ENCODE measurements around the gene FOXP1. TPM values are rescaled to one million over a fixed set of nuclear protein-coding genes. Genes with fewer than 3 reads are reported as not detected.

FOXP1 gene
- polyA plus RNA-seq, 1 donor from 2014 or later: 5.6 TPM

GRCh38 chr3:71002298-71002697 lies 581.2 kb downstream of the FOXP1 start:
- Histone ChIP-seq H3K79me2 (replicated peaks; ENCODE audit: insufficient read depth, low read length) (no peaks in the 10 kb centered on the region), H3K9me2 (ENCODE audit: insufficient read depth, low read length) (no peaks in the 10 kb centered on the region), H3K27me3 (ENCODE audit: insufficient read depth, low read depth, low read length) (no peaks in the 10 kb centered on the region), H2AFZ (ENCODE audit: low read depth, low read length) (no peak overlapping the region), H3F3A (ENCODE audit: insufficient read depth, low read length, poor library complexity, severe bottlenecking) (no peaks in the 10 kb centered on the region), H3K9ac (ENCODE audit: low read length) (no peak overlapping the region), H3K27ac (ENCODE audit: low read length) (no peak overlapping the region), H3K9me3 (ENCODE audit: low read length) (no peaks in the 10 kb centered on the region), H4K20me1 (ENCODE audit: insufficient read depth) (no peaks in the 10 kb centered on the region), H3K4me3 (ENCODE audit: low read length) (no peak overlapping the region), H3K4me2 (ENCODE audit: low read length) (no peak overlapping the region), H3K36me3 (ENCODE audit: insufficient read depth, low read length) (no peaks in the 10 kb centered on the region)
- TF ChIP-seq SMC3 (conservative IDR thresholded peaks at IDR 0.05; ENCODE audit: poor library complexity) (no peak), TAF1 (IDR thresholded peaks at IDR 0.05; ENCODE audit: low read depth) (no peak), CTCF (IDR thresholded peaks at IDR 0.05; ENCODE audit: poor library complexity, severe bottlenecking) (no peak), REST (IDR thresholded peaks at IDR 0.05; ENCODE audit: borderline replicate concordance) (no peak), RAD21 (conservative IDR thresholded peaks at IDR 0.05) (no peak), POLR2AphosphoS5 (IDR thresholded peaks at IDR 0.05) (no peak), EP300 (conservative IDR thresholded peaks at IDR 0.05; ENCODE audit: poor library complexity, severe bottlenecking) (no peak), EZH2 (IDR thresholded peaks at IDR 0.05; ENCODE audit: borderline replicate concordance, insufficient read depth, low read length, poor library complexity, severe bottlenecking) (no peak), MXI1 (conservative IDR thresholded peaks at IDR 0.05; ENCODE audit: poor library complexity, severe bottlenecking) (no peak)

- Histone ChIP-seq H3F3A (ENCODE audit: insufficient read depth, low read length, poor library complexity, severe bottlenecking) (no peaks in the 10 kb centered on the region), H4K20me1 (ENCODE audit: insufficient read depth) (no peaks in the 10 kb centered on the region), H3K9me2 (ENCODE audit: insufficient read depth, low read length) (no peaks in the 10 kb centered on the region), H3K36me3 (ENCODE audit: insufficient read depth, low read length) (no peaks in the 10 kb centered on the region), H3K27me3 (ENCODE audit: insufficient read depth, low read depth, low read length) (no peaks in the 10 kb centered on the region), H3K27ac (ENCODE audit: low read length) (no peak overlapping the region), H3K4me2 (ENCODE audit: low read length) (no peak overlapping the region), H3K9ac (ENCODE audit: low read length) (no peak overlapping the region), H2AFZ (ENCODE audit: low read depth, low read length) (no peak overlapping the region), H3K4me3 (ENCODE audit: low read length) (no peak overlapping the region), H3K9me3 (ENCODE audit: low read length) (no peaks in the 10 kb centered on the region), H3K79me2 (replicated peaks; ENCODE audit: insufficient read depth, low read length) (no peaks in the 10 kb centered on the region)
- no peak for TF ChIP-seq REST (IDR thresholded peaks at IDR 0.05; ENCODE audit: borderline replicate concordance)
- no peak for TF ChIP-seq TAF1 (IDR thresholded peaks at IDR 0.05; ENCODE audit: low read depth)
Measured at GRCh38 chr3:71001303-71001830, 582.2 kb downstream of the FOXP1 start.
